Upper lobe of left lung (tissue), 6 donors: ENCODE results near the gene FAM131B. TPM values are rescaled to one million over a fixed set of nuclear protein-coding genes. Genes with fewer than 3 reads are reported as not detected.
"Not testable (repeated sequence)": the region's sequence is repeated elsewhere in the genome, so short reads cannot be mapped to it uniquely, and the experiment has no call there.

ENCODE experiments used
- ATAC-seq, 2 donors: fragments of 200-7000 bp; cut with Tn5 transposase; one replicate each; pipeline ENCODE4 v1.9.1; 2022; ENCODE audit warnings: mild to moderate bottlenecking in 2 of 2, moderate library complexity in 2 of 2; ENCODE audit not compliant: low FRiP score in 2 of 2
- DNase-seq, 2 donors: peaks; one replicate each; pipeline ENCODE4 v3.0.0-alpha.2; 2019 to 2020
- H3K27ac ChIP-seq, 4 donors: fragments of 200-600 bp; sonication (generic); one replicate each; pipeline ENCODE4 v1.5.1; 2016 to 2019
- H3K27me3 ChIP-seq, 4 donors: fragments of 200-600 bp; sonication (generic); one replicate each; pipeline ENCODE4 v1.5.1; 2017 to 2019
- H3K36me3 ChIP-seq, 4 donors: fragments of 200-600 bp; sonication (generic); one replicate each; pipeline ENCODE4 v1.5.1; 2016 to 2019
- H3K4me1 ChIP-seq, 4 donors: fragments of 200-600 bp; sonication (generic); one replicate each; pipeline ENCODE4 v1.5.1; 2018 to 2019
- H3K4me3 ChIP-seq, 4 donors: fragments of 200-600 bp; sonication (generic); one replicate each; pipeline ENCODE4 v1.5.1; 2017 to 2019; ENCODE audit warnings: mild to moderate bottlenecking in 2 of 4, moderate library complexity in 1 of 4
- H3K9me3 ChIP-seq, 4 donors: fragments of 200-600 bp; sonication (generic); one replicate each; pipeline ENCODE4 v1.5.1; 2018 to 2019
- CTCF ChIP-seq, 6 experiments: fragments of 450-650 bp in 4 of 6; fragments of 200-600 bp in 2 of 6; sonication (generic) in 2 of 6; IDR thresholded peaks; one replicate each; pipeline ENCODE4 v1.5.1; 2016 to 2019; ENCODE audit warnings: antibody characterized with exemption in 6 of 6
- EP300 ChIP-seq, 4 donors: sonication (generic); formaldehyde crosslinking; IDR thresholded peaks; one replicate each; pipeline ENCODE4 v1.5.1; 2017; ENCODE audit warnings: antibody characterized with exemption in 4 of 4, control low read depth in 2 of 4
- POLR2A ChIP-seq, 4 donors: fragments of 450-650 bp; IDR thresholded peaks; one replicate each; pipeline ENCODE4 v1.5.1; 2016 to 2017; ENCODE audit warnings: antibody characterized with exemption in 4 of 4, mild to moderate bottlenecking in 2 of 4
- POLR2AphosphoS5 ChIP-seq, 2 donors: sonication (generic); formaldehyde crosslinking; IDR thresholded peaks; one replicate each; pipeline ENCODE4 v1.5.1; 2017; ENCODE audit warnings: antibody characterized with exemption in 2 of 2
- WGBS, 2 donors: methylation state at CpG; one replicate each; pipeline ENCODE4 v1.1.5; 2017 to 2018; 5-methylcytosine and 5-hydroxymethylcytosine counted together
- total RNA-seq, 6 donors: library from RNA; depleted of rRNA in 4 of 6; stranded (reverse); fragments of >200 nt in 4 of 6; gene quantifications; one replicate each; pipeline versions ENCODE4 v1.1.0 to v1.2.1, GENCODE V29; 2016 to 2021
- donor health status: DM: no; HTN: no; CAD: no; lungs with moderate emphysema.
- donor health status: DM: no; HTN: yes; CAD: no; lungs with severe emphysema.

The FAM131B gene
- total RNA-seq, 6 donors from 2014 or later: 0.59 to 5.7 (median 0.67) TPM; not detected in 1

GRCh38 chr7:143394068-143394467, 31.6 kb upstream of the FAM131B start:
- H3K4me1 ChIP-seq: peaks cover 47 to 72% (median 58%) of the 10 kb centered on the region in 4 donors
- no peaks in the 10 kb centered on the region for H3K27me3 ChIP-seq
- peak overlapping the region in 1 of 4 donors; percentile 62 for H3K27ac ChIP-seq
- ATAC-seq: no peak
- TF ChIP-seq POLR2A (IDR thresholded peaks at IDR 0.05): no peak
- TF ChIP-seq EP300 (IDR thresholded peaks at IDR 0.05): no peak
- TF ChIP-seq CTCF (IDR thresholded peaks at IDR 0.05): no peak
- TF ChIP-seq POLR2AphosphoS5 (IDR thresholded peaks at IDR 0.05): no peak
- H3K4me3 ChIP-seq: no peak overlapping the region
- H3K9me3 ChIP-seq: no peaks in the 10 kb centered on the region
- DNase-seq: no peak
- 90 to 93% methylated on average over 6 of the region's 6 CpGs for WGBS, 2 donors
- H3K36me3 ChIP-seq: peaks cover 19 to 47% (median 29%) of the 10 kb centered on the region in 4 donors

- TF ChIP-seq POLR2AphosphoS5 (IDR thresholded peaks at IDR 0.05) (no peak), POLR2A (IDR thresholded peaks at IDR 0.05) (no peak), EP300 (IDR thresholded peaks at IDR 0.05) (no peak), CTCF (IDR thresholded peaks at IDR 0.05) (no peak)
- Histone ChIP-seq H3K9me3 (no peaks in the 10 kb centered on the region), H3K4me1 (peaks cover 47 to 78% (median 59%) of the 10 kb centered on the region in 4 donors), H3K4me3 (no peak overlapping the region), H3K27ac (peak overlapping the region in 2 of 4 donors; percentile 41 to 74), H3K27me3 (no peaks in the 10 kb centered on the region), H3K36me3 (peaks cover 25 to 53% (median 35%) of the 10 kb centered on the region in 4 donors)
- ATAC-seq (no peak), DNase-seq (no peak)
- WGBS, 2 donors: 81 to 84% methylated on average over 8 to 14 of the region's 14 CpGs
Measured at GRCh38 chr7:143393267-143394041, 30.9 kb upstream of the FAM131B start.

GRCh38 chr7:143392875-143393266, 30.4 kb upstream of the FAM131B start:
- Histone ChIP-seq H3K4me1 (peaks cover 47 to 84% (median 61%) of the 10 kb centered on the region in 4 donors), H3K4me3 (no peak overlapping the region), H3K36me3 (peaks cover 25 to 59% (median 41%) of the 10 kb centered on the region in 4 donors), H3K27ac (peak overlapping the region in 3 of 4 donors; percentile 63 to 81 (median 74)), H3K9me3 (no peaks in the 10 kb centered on the region), H3K27me3 (no peaks in the 10 kb centered on the region)
- ATAC-seq: no peak
- TF ChIP-seq CTCF (IDR thresholded peaks at IDR 0.05) (no peak), EP300 (IDR thresholded peaks at IDR 0.05) (no peak), POLR2A (IDR thresholded peaks at IDR 0.05) (no peak), POLR2AphosphoS5 (IDR thresholded peaks at IDR 0.05) (no peak)
- no peak for DNase-seq
- 93 to 100% methylated on average over 5 to 6 of the region's 6 CpGs for WGBS, 2 donors

GRCh38 chr7:143392427-143392826, 29.9 kb upstream of the FAM131B start:
- Histone ChIP-seq H3K36me3 (peaks cover 25 to 59% (median 45%) of the 10 kb centered on the region in 4 donors), H3K27ac (peak overlapping the region; percentile 63 to 81 (median 74)), H3K4me1 (peaks cover 50 to 88% (median 63%) of the 10 kb centered on the region in 4 donors)
- ATAC-seq, H3K27me3 ChIP-seq, DNase-seq, H3K4me3 ChIP-seq, H3K9me3 ChIP-seq: not testable (repeated sequence)
- WGBS, 2 donors: 77 to 80% methylated on average over 2 to 8 of the region's 8 CpGs

- Histone ChIP-seq H3K27ac (peak overlapping the region; percentile 63 to 81 (median 74)), H3K4me1 (peaks cover 55 to 95% (median 68%) of the 10 kb centered on the region in 4 donors), H3K36me3 (peaks cover 25 to 66% (median 52%) of the 10 kb centered on the region in 4 donors), H3K9me3 (no peaks in the 10 kb centered on the region), H3K4me3 (no peak overlapping the region), H3K27me3 (no peaks in the 10 kb centered on the region)
- peak; percentile 54 to 82 for ATAC-seq
- WGBS, 2 donors: 62 to 71% methylated on average over 18 to 24 of the region's 24 CpGs
- peak in 1 of 2 donors; percentile 81 for DNase-seq
- TF ChIP-seq POLR2AphosphoS5 (IDR thresholded peaks at IDR 0.05): peak; percentile 36 to 60
- no peak for TF ChIP-seq POLR2A (IDR thresholded peaks at IDR 0.05)
- TF ChIP-seq CTCF (IDR thresholded peaks at IDR 0.05): no peak
- TF ChIP-seq EP300 (IDR thresholded peaks at IDR 0.05): no peak
Measured at GRCh38 chr7:143391462-143392404, 29.2 kb upstream of the FAM131B start.
